Testis (tissue), 3 donors: ENCODE results near the gene MMP13. TPM values are rescaled to one million over a fixed set of nuclear protein-coding genes. Genes with fewer than 3 reads are reported as not detected.

Experiments used
- DNase-seq: peaks from one replicate; pipeline ENCODE4 v3.0.0-alpha.2; 2019
- H3K27ac ChIP-seq, 2 donors: fragments of 200-600 bp; sonication (generic); one replicate each; pipeline ENCODE4 v1.5.1; 2019
- H3K27me3 ChIP-seq: fragments of 200-600 bp; sonication (generic); one replicate; pipeline ENCODE4 v1.5.1; 2019
- H3K36me3 ChIP-seq: fragments of 200-600 bp; sonication (generic); one replicate; pipeline ENCODE4 v1.5.1; 2017; ENCODE audit warnings: low read depth; ENCODE audit errors: missing control alignments
- H3K4me1 ChIP-seq: fragments of 200-600 bp; sonication (generic); one replicate; pipeline ENCODE4 v1.5.1; 2019
- H3K4me3 ChIP-seq, 2 donors: fragments of 200-600 bp; sonication (generic); one replicate each; pipeline ENCODE4 v1.5.1; 2017 to 2019
- H3K9me3 ChIP-seq: fragments of 200-600 bp; sonication (generic); one replicate; pipeline ENCODE4 v1.5.1; 2017
- CTCF ChIP-seq, 3 experiments: fragments of 450-650 bp in 2 of 3; fragments of 200-600 bp in 1 of 3; sonication (generic) in 1 of 3; IDR thresholded peaks; one replicate each; pipeline ENCODE4 v1.5.1; 2016 to 2019; ENCODE audit warnings: antibody characterized with exemption in 3 of 3, mild to moderate bottlenecking in 2 of 3, moderate library complexity in 1 of 3
- POLR2A ChIP-seq: fragments of 450-650 bp; IDR thresholded peaks from one replicate; pipeline ENCODE4 v1.6.1; 2017; ENCODE audit warnings: antibody characterized with exemption, mild to moderate bottlenecking, moderate library complexity
- WGBS, 2 donors: methylation state at CpG; one replicate each; pipeline ENCODE4 v1.1.5; 2018; 5-methylcytosine and 5-hydroxymethylcytosine counted together
- intact Hi-C: fragments of 100-400 bp; cut with DNase I; formaldehyde crosslinking; loops from one replicate; pipeline ENCODE4 v1.15.1; 2023; ENCODE audit warnings: low total_unique reads
- polyA plus RNA-seq: library from polyadenylated mRNA; stranded (reverse); fragments of 350-450 nt; fragmentation: Illumina TruSeq; extraction: RNeasy Lipid Tissue Mini Kit (QIAGEN cat#74804); gene quantifications from one replicate; pipeline ENCODE4 v1.2.3, GENCODE V29; 2014; ENCODE audit warnings: low read depth, low replicate concordance; ENCODE audit not compliant: insufficient read depth
- total RNA-seq, 2 donors: library from RNA; depleted of rRNA; stranded (reverse); fragments of >200 nt; gene quantifications; one replicate each; pipeline ENCODE4 v1.2.3, GENCODE V29; 2016

Gene MMP13
- total and polyA plus RNA-seq, 3 donors from 2014 or later: 0.31 TPM; not detected in 2

- no peak for DNase-seq
- no peak overlapping the region for H3K27ac ChIP-seq
- no peaks in the 10 kb centered on the region for H3K36me3 ChIP-seq
- no peaks in the 10 kb centered on the region for H3K9me3 ChIP-seq
- WGBS, 2 donors: 74 to 89% methylated on average over 4 of the region's 4 CpGs
- TF ChIP-seq POLR2A: no peak
- TF ChIP-seq CTCF (IDR thresholded peaks at IDR 0.05): no peak
- H3K4me3 ChIP-seq: no peak overlapping the region
- no peaks in the 10 kb centered on the region for H3K27me3 ChIP-seq
- intact Hi-C loops: no loop called here
- H3K4me1 ChIP-seq: no peaks in the 10 kb centered on the region
Observed at GRCh38 chr11:102928247-102928646, 27.3 kb downstream of the MMP13 start.

- H3K36me3 ChIP-seq: no peaks in the 10 kb centered on the region
- H3K9me3 ChIP-seq: no peaks in the 10 kb centered on the region
- no peaks in the 10 kb centered on the region for H3K27me3 ChIP-seq
- no peak overlapping the region for H3K27ac ChIP-seq
- DNase-seq: no peak
- intact Hi-C loops: no loop called here
- TF ChIP-seq POLR2A (no peak), CTCF (IDR thresholded peaks at IDR 0.05) (no peak)
- H3K4me1 ChIP-seq: no peaks in the 10 kb centered on the region
- H3K4me3 ChIP-seq: no peak overlapping the region
Observed at GRCh38 chr11:102927624-102927990, 27.9 kb downstream of the MMP13 start.

DNA sequence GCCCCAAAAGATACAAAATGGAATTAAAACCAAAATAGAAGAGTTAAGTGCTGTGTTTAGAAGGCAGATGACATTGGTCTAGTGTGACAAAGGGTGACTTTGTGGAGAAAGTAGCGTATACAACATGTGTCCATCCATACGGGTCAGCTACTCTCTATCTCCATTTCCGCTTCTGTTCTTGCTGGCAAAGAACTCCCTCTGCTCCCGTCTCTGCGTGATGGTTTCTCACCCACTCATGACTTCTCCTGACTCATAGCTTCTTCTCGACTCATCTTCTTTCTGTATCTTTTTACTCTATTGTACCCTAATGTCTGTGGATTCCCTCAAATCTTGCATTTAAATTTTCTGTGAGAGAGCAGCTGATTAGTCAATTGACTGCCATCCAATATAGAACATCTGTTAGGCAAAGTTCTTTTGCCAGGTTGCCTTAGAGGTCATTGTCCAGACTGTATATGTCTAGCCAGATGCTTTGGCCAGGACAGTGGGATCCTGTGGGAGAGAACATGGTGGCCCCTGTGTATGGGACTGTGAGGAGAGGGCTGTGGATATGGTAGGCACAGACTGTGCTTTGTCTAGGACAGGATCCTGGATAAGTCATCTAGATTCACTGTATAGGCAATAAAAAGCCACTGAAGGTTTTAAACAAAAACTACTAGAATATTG, 28.4 kb downstream of the MMP13 start:
- no peaks in the 10 kb centered on the region for H3K36me3 ChIP-seq
- intact Hi-C loops: no loop called here
- no peaks in the 10 kb centered on the region for H3K27me3 ChIP-seq
- H3K9me3 ChIP-seq: no peaks in the 10 kb centered on the region
- H3K4me3 ChIP-seq: no peak overlapping the region
- TF ChIP-seq POLR2A (no peak), CTCF (IDR thresholded peaks at IDR 0.05) (no peak)
- no peak overlapping the region for H3K27ac ChIP-seq
- 77% methylated on average over 6 of the region's 6 CpGs for WGBS, 2 donors
- no peak for DNase-seq
- H3K4me1 ChIP-seq: no peaks in the 10 kb centered on the region

GRCh38 chr11:102926517-102926916, 29.0 kb downstream of the MMP13 start:
- TF ChIP-seq POLR2A (no peak), CTCF (IDR thresholded peaks at IDR 0.05) (no peak)
- no peak for DNase-seq
- Histone ChIP-seq H3K27me3 (no peaks in the 10 kb centered on the region), H3K27ac (no peak overlapping the region), H3K4me3 (no peak overlapping the region), H3K4me1 (no peaks in the 10 kb centered on the region), H3K9me3 (no peaks in the 10 kb centered on the region), H3K36me3 (no peaks in the 10 kb centered on the region)
- intact Hi-C loops: no loop called here

GRCh38 chr11:102925988-102926387, 29.5 kb downstream of the MMP13 start:
- Histone ChIP-seq H3K27me3 (no peaks in the 10 kb centered on the region), H3K4me1 (no peaks in the 10 kb centered on the region), H3K36me3 (no peaks in the 10 kb centered on the region), H3K27ac (no peak overlapping the region), H3K9me3 (no peaks in the 10 kb centered on the region), H3K4me3 (no peak overlapping the region)
- TF ChIP-seq POLR2A (no peak), CTCF (IDR thresholded peaks at IDR 0.05) (no peak)
- WGBS, 2 donors: 94% methylated on average over 3 of the region's 3 CpGs
- intact Hi-C loops: no loop called here
- DNase-seq: no peak
